GM12892 (cell line): ENCODE results near the gene COL8A2.

Experiments used
- DNase-seq: peaks from one replicate; pipeline ENCODE4 v3.0.0; 2011; ENCODE audit not compliant: insufficient read length
- FAIRE-seq: peaks from 2 replicates; lab custom pipeline; 2011; peaks lifted over from hg19 to GRCh38; lab: Jason Lieb, UNC
- POLR2A ChIP-seq: IDR thresholded peaks from 2 replicates; pipeline ENCODE4 v1.6.1; 2011; ENCODE audit warnings: low read depth, low read length, control low read depth
- POLR2AphosphoS5 ChIP-seq: IDR thresholded peaks from 2 replicates; pipeline ENCODE4 v1.6.1; 2011; ENCODE audit warnings: low read depth, low read length, control low read depth
- TAF1 ChIP-seq: IDR thresholded peaks from 2 replicates; pipeline ENCODE4 v1.6.1; 2011; ENCODE audit warnings: low read depth, mild to moderate bottlenecking, control low read depth, low read length, borderline replicate concordance

The COL8A2 gene

GRCh38 chr1:36144413-36144812, 19.4 kb upstream of the COL8A2 start:
- FAIRE-seq (no peak), DNase-seq (no peak)
- TF ChIP-seq POLR2AphosphoS5 = no peak
- no peak for TF ChIP-seq POLR2A
- TF ChIP-seq TAF1 = no peak

- DNase-seq (no peak), FAIRE-seq (no peak)
- no peak for TF ChIP-seq TAF1
- TF ChIP-seq POLR2AphosphoS5 = no peak
- TF ChIP-seq POLR2A = no peak
Measured at GRCh38 chr1:36143424-36143823, 18.4 kb upstream of the COL8A2 start.

- no peak for DNase-seq
- TF ChIP-seq TAF1 = no peak
- no peak for FAIRE-seq
Measured at GRCh38 chr1:36142121-36142520, 17.1 kb upstream of the COL8A2 start.

GRCh38 chr1:36139521-36139920, 14.5 kb upstream of the COL8A2 start:
- FAIRE-seq (no peak), DNase-seq (no peak)
- TF ChIP-seq TAF1 = no peak
- TF ChIP-seq POLR2A = no peak
- no peak for TF ChIP-seq POLR2AphosphoS5

DNA sequence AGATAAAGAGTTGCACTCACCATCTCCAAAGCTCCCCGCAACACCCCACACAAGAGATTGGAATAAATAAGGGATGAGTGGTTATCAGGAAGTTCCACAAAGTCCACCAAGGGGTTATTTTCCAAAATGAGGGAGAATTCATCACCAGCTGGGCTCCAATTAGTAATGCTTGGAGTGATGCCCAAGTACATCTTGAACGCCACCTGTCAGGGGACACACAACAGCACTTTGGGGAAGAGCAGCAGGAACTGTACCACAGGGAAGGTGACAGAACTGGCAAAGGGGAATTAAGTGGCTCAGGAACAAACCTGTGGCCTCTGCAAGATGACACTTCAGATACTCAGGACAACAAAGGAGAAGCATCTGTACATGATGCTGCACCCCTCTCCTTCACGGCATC, 12.8 kb upstream of the COL8A2 start:
- FAIRE-seq = no peak
- DNase-seq = no peak
- no peak for TF ChIP-seq POLR2AphosphoS5
- no peak for TF ChIP-seq TAF1
- no peak for TF ChIP-seq POLR2A

DNA sequence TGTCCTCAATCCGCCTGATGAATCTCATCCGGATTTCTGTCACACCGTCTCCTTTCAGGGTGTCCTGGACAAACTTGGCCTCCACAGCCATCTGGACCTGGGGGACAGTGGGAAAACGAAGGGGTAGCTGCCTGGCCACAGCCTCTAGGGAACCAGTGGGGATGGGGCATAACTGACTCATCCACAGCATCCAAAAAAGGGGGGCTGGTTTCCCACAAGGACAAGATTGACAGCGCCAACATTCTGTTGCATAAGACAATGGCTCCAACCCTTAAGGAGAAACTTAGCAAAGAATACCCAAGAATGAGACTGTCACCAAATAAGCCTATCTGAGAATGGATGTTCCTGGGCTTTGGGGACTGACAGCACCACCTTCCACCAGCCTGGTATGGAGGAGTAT, 12.2 kb upstream of the COL8A2 start:
- TF ChIP-seq TAF1 (no peak), POLR2A (no peak)
- no peak for DNase-seq
- FAIRE-seq = no peak

DNA sequence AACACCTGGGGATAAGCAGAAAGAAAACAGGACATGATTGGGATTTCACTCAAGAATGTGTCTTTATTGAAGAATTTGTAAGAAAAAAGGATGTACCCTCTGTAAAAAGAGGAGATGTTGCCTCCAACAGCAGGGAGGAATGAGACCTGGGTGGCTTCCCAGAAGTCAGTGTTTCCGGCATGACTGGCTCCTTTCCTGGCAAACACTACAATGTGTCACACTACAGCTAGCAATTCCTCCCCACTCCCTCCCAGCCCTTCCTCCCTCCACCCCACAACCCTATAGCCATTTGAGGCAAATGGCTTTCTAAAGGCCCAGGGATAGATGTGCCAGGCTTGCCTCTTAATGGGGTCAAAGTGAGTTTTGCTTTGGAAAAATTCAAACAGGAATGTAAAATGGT, 11.5 kb upstream of the COL8A2 start:
- DNase-seq = no peak
- FAIRE-seq = no peak
- no peak for TF ChIP-seq POLR2A
- no peak for TF ChIP-seq TAF1
- TF ChIP-seq POLR2AphosphoS5 = no peak

DNA sequence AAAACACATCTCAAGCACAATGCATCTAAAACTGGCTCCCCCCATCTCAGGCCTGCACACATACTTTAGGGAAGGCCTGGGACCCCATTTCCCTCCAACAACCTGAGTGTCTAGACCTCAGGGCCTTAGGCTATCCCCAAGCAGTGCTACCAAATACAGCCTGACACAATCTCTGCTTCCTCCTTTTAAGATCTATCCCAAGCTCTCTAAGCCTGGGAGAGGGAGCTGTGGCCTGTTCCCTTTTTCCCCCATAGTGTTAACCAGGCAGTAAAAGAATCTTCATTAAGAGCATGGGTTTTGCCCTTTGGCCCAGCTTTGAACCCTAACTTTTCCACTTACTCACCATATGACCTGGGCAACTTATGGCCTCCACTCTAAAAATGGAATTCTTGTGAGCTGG, 10.8 kb upstream of the COL8A2 start:
- FAIRE-seq (no peak), DNase-seq (no peak)
- TF ChIP-seq TAF1 = no peak

DNA sequence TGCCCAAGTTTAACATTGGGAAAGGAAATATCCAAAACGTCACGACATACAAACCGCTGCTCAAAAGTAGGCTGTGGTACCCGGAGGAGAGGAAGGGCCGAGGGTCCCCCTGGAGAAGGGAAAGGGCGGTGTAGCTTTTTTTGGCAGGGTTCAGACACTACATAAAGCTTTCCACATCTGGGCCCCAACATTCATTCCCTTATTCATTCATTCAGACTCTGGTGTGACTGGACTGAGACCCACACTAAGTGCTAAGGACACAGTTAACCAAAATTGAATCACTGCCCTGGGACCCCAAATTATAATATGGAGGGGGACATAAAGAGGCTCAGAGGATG, 10.3 kb upstream of the COL8A2 start:
- no peak for DNase-seq
- no peak for FAIRE-seq
- TF ChIP-seq POLR2A (no peak), TAF1 (no peak), POLR2AphosphoS5 (no peak)

DNA sequence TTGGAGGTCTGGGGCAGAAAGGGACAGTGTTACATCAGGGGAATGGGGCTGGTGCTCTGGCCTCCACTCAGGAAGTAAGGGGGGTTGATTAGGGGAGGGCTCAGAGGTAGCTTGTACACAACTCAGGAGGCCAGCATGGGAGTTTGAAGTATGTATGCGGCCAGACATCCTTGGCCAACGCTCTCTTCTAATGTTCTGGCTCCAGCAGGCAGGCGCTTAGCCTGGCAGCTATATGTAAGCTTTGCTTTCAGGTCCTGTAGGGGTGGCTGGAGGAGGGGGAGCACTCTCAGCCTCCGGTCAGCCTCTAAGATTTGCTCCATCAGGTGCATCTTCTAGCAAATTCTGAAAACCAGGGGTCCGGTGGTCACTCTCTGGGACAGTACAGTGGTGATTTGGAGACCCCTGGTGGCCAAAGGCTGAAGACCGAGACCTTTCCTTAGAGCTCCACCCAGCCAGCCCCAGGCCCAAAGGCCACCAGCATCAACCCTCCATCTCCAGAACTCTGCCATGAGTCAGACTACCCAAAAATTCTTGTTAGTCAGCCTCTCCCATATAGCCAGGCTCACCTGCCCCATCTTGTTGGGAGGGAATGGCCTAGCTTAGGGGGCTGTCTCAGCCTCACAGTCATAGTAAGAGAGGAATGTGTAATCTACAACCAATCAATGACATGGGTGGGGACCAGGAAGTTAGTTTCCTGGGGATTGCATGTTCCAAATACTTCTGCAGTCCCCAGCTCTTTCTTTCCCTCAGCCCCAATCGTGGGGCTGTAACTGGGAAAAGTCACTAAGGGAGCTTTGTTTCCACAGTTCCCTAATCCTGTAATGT, 9.7 kb upstream of the COL8A2 start:
- TF ChIP-seq TAF1 (no peak), POLR2A (no peak), POLR2AphosphoS5 (no peak)
- FAIRE-seq = no peak
- peak; percentile 61 for DNase-seq

GRCh38 chr1:36134031-36134430, 9.0 kb upstream of the COL8A2 start:
- no peak for TF ChIP-seq POLR2A
- TF ChIP-seq TAF1 = no peak
- no peak for TF ChIP-seq POLR2AphosphoS5
- no peak for DNase-seq
- no peak for FAIRE-seq

DNA sequence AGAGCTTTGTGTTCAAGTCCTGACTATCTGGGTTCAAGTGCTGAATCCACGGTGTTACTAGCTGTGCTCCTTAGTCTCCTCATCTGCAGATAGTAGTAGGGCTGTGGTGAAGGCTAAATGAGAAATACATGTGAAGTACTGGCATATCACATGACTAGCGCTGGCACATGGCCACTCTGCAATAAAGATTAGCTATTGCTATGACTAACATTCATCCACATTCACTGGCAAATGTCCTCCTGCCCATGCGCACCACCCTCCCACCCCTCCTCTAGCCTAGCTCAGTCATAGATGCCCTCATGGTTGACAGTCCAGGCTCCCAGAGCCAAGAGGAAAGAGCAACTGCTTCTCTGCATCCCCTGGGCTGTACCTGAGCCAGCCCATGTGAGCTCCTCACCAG, 8.5 kb upstream of the COL8A2 start:
- TF ChIP-seq POLR2A = no peak
- TF ChIP-seq TAF1 = no peak
- no peak for TF ChIP-seq POLR2AphosphoS5
- FAIRE-seq (no peak), DNase-seq (no peak)

DNA sequence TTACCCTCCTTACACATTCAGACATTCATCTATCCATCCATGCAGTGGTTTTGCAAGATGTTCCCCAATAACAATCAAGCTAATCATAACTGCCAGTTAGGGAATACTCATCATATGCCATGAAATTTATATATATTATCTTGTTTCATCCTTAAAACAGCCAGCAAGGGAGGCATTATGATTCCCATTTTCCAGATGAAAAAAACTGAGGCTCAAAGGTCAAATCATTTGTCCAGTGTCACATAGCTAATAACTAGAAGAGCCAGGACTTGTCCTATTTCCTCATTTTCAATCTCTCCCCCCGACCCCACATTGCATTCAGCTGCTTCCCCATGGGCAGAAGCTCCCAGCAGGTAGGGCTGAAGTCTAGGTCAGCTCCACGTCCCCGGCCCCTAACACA, 7.0 kb upstream of the COL8A2 start:
- no peak for FAIRE-seq

More for the DNA sequence above, 7.0 kb upstream of the COL8A2 start:
- no peak for DNase-seq
- TF ChIP-seq TAF1 (no peak), POLR2AphosphoS5 (no peak), POLR2A (no peak)
